IMR-90 (cell line): ENCODE measurements around the gene PALLD. TPM values are rescaled to one million over a fixed set of nuclear protein-coding genes. Genes with fewer than 3 reads are reported as not detected.

ENCODE experiments used
- ATAC-seq: fragments of 200-7000 bp; cut with Tn5 transposase; 2 replicates; pipeline ENCODE4 v1.9.1; 2020; ENCODE audit warnings: low read depth, mild to moderate bottlenecking, moderate library complexity
- BruUV-seq: library from RNA; stranded (reverse); fragments of 400-500 nt; replicated peaks from 2 replicates; lab custom pipeline; 2021; lab: Mats Ljungman, UMichigan
- CTCF ChIA-PET: fragments of 300-600 bp; formaldehyde crosslinking; extraction: SDS; loops from one replicate; lab custom pipeline; 2021; ENCODE audit warnings: antibody characterized with exemption; lab: Yijun Ruan, JAX
- POLR2A ChIA-PET: fragments of 300-600 bp; sonication (Branson Sonifier 250); formaldehyde crosslinking; loops from one replicate; lab custom pipeline; 2022; ENCODE audit warnings: antibody characterized with exemption; ENCODE audit not compliant: unreplicated experiment; lab: Charles Lee
- DNase-seq: peaks from one replicate; pipeline ENCODE4 v3.0.0; 2013
- H2AFZ ChIP-seq: replicated peaks from 2 replicates; pipeline ENCODE3; 2013; ENCODE audit warnings: low read length, mild to moderate bottlenecking; ENCODE audit not compliant: poor library complexity
- H2AK5ac ChIP-seq: 2 replicates; pipeline ENCODE4 v1.6.1; 2013; ENCODE audit warnings: low read depth, low read length, inconsistent platforms
- H2AK9ac ChIP-seq: replicated peaks from 2 replicates; pipeline ENCODE3; 2013; ENCODE audit warnings: mild to moderate bottlenecking, low read depth, low read length, moderate library complexity; ENCODE audit not compliant: poor library complexity
- H2BK120ac ChIP-seq: 2 replicates; pipeline ENCODE4 v1.6.1; 2013; ENCODE audit warnings: low read depth, low read length, inconsistent platforms
- H2BK15ac ChIP-seq: 3 replicates; pipeline ENCODE4 v1.6.1; 2013; ENCODE audit warnings: low read depth, low read length, inconsistent platforms
- H2BK20ac ChIP-seq: 2 replicates; pipeline ENCODE4 v1.6.1; 2013; ENCODE audit warnings: low read depth, mild to moderate bottlenecking, inconsistent platforms, low read length, moderate library complexity
- H2BK5ac ChIP-seq: 2 replicates; pipeline ENCODE4 v1.6.1; 2013; ENCODE audit warnings: mild to moderate bottlenecking, low read depth, low read length, inconsistent platforms; ENCODE audit not compliant: poor library complexity, severe bottlenecking
- H3K14ac ChIP-seq: replicated peaks from 2 replicates; pipeline ENCODE4 v1.6.1; 2013; ENCODE audit warnings: low read depth, low read length, inconsistent platforms
- H3K18ac ChIP-seq: 2 replicates; pipeline ENCODE4 v1.6.1; 2013; ENCODE audit warnings: low read depth, low read length, control low read depth
- H3K23ac ChIP-seq: 2 replicates; pipeline ENCODE4 v1.6.1; 2013; ENCODE audit warnings: low read depth, low read length, inconsistent platforms
- H3K27ac ChIP-seq: 2 replicates; pipeline ENCODE4 v1.5.1; 2013; ENCODE audit warnings: mild to moderate bottlenecking, control low read depth, low read length; ENCODE audit not compliant: insufficient read depth
- H3K27me3 ChIP-seq: 2 replicates; pipeline ENCODE4 v1.6.1; 2013; ENCODE audit warnings: low read length; ENCODE audit not compliant: control insufficient read depth, insufficient read depth
- H3K36me3 ChIP-seq: 2 replicates; pipeline ENCODE4 v1.6.1; 2013; ENCODE audit warnings: low read length, mixed read lengths; ENCODE audit not compliant: control insufficient read depth, insufficient read depth
- H3K4ac ChIP-seq: 2 replicates; pipeline ENCODE4 v1.6.1; 2013; ENCODE audit warnings: low read depth, low read length, inconsistent platforms
- H3K4me1 ChIP-seq: 2 replicates; pipeline ENCODE4 v1.6.1; 2013; ENCODE audit warnings: low read length, mixed read lengths; ENCODE audit not compliant: control insufficient read depth, insufficient read depth
- H3K4me2 ChIP-seq: 2 replicates; pipeline ENCODE4 v1.6.1; 2013; ENCODE audit warnings: low read depth, mild to moderate bottlenecking, control low read depth, low read length, moderate library complexity
- H3K4me3 ChIP-seq: 2 replicates; pipeline ENCODE4 v1.5.1; 2013; ENCODE audit warnings: low read depth, mild to moderate bottlenecking, control low read depth, low read length, moderate library complexity; ENCODE audit not compliant: insufficient read depth
- H3K56ac ChIP-seq: 2 replicates; pipeline ENCODE4 v1.6.1; 2013; ENCODE audit warnings: low read length, inconsistent platforms; ENCODE audit not compliant: insufficient read depth; ENCODE audit errors: extremely low read depth
- H3K79me1 ChIP-seq, 2 experiments: 2 replicates each; pipeline ENCODE4 v1.6.1; 2013; ENCODE audit warnings: low read length in 2 of 2, inconsistent platforms in 1 of 2, low read depth in 1 of 2
- H3K9ac ChIP-seq: 2 replicates; pipeline ENCODE4 v1.6.1; 2013; ENCODE audit warnings: low read depth, low read length, control low read depth
- H3K9me1 ChIP-seq: 2 replicates; pipeline ENCODE4 v1.6.1; 2013; ENCODE audit warnings: low read length, inconsistent platforms; ENCODE audit not compliant: insufficient read depth
- H3K9me3 ChIP-seq: 2 replicates; pipeline ENCODE4 v1.6.1; 2013; ENCODE audit warnings: low read length; ENCODE audit not compliant: control insufficient read depth, insufficient read depth
- H4K20me1 ChIP-seq: 2 replicates; pipeline ENCODE4 v1.6.1; 2013; ENCODE audit warnings: low read length, inconsistent platforms; ENCODE audit not compliant: insufficient read depth
- H4K5ac ChIP-seq: 2 replicates; pipeline ENCODE4 v1.6.1; 2013; ENCODE audit warnings: mild to moderate bottlenecking, low read depth, low read length, control low read depth
- H4K8ac ChIP-seq, 2 experiments: 2 replicates each; pipeline ENCODE4 v1.6.1; 2013; ENCODE audit warnings: low read depth in 2 of 2, low read length in 2 of 2, control low read depth in 1 of 2, inconsistent platforms in 1 of 2
- H4K91ac ChIP-seq: 2 replicates; pipeline ENCODE4 v1.6.1; 2013; ENCODE audit warnings: low read depth, low read length, inconsistent platforms; ENCODE audit not compliant: insufficient read depth
- CHD1 ChIP-seq: IDR thresholded peaks from 2 replicates; pipeline ENCODE4 v1.6.1; 2012; ENCODE audit warnings: low read depth, low read length, improper control_type of control experiment
- WGBS, 2 experiments: methylation state at CpG; one replicate each; pipeline versions ENCODE4 v1.1.5 to v1.1.7; 2013; ENCODE audit warnings: missing lambda C conversion rate in 2 of 2; ENCODE audit not compliant: insufficient read length in 1 of 2; ENCODE audit errors: extremely low coverage in 2 of 2; 5-methylcytosine and 5-hydroxymethylcytosine counted together
- dilution Hi-C: fragments of 300-500 bp; cut with HindIII; formaldehyde crosslinking; loops from one replicate; pipeline ENCODE4 v1.14.3; 2018; ENCODE audit warnings: low sequenced_read_pairs; ENCODE audit not compliant: unreplicated experiment
- in situ Hi-C: fragments of 300-500 bp; cut with MboI; formaldehyde crosslinking; loops from 3 replicates; pipeline ENCODE4 v1.14.3; 2019; ENCODE audit warnings: low sequenced_read_pairs, inconsistent platforms, mixed read lengths
- intact Hi-C: fragments of 100-400 bp; cut with micrococcal nuclease; formaldehyde crosslinking; loops from 2 replicates; pipeline ENCODE4 v1.10.0; 2022
- polyA plus RNA-seq, 3 experiments: library from polyadenylated mRNA; depleted of rRNA; stranded (reverse); fragments of >200 nt; gene quantifications; 2 replicates each; pipeline ENCODE4 v1.2.3, GENCODE V29; 2012; ENCODE audit warnings: low replicate concordance in 1 of 3
- total RNA-seq: library from RNA; depleted of rRNA; stranded (reverse); fragments of >200 nt; gene quantifications from 2 replicates; pipeline ENCODE4 v1.2.3, GENCODE V29; 2012
- TF ChIP-seq, protein P1 (sequence below): fragments of 150-350 bp; IDR thresholded peaks from 2 replicates; pipeline ENCODE4 v1.6.1; 2017; ENCODE audit warnings: mild to moderate bottlenecking, antibody characterized with exemption, low read length, low read depth

Gene PALLD
- total and polyA plus RNA-seq, 2 of the 4 experiments (the other 2 are of a cell fraction), result 91.0 to 91.9 TPM

DNA sequence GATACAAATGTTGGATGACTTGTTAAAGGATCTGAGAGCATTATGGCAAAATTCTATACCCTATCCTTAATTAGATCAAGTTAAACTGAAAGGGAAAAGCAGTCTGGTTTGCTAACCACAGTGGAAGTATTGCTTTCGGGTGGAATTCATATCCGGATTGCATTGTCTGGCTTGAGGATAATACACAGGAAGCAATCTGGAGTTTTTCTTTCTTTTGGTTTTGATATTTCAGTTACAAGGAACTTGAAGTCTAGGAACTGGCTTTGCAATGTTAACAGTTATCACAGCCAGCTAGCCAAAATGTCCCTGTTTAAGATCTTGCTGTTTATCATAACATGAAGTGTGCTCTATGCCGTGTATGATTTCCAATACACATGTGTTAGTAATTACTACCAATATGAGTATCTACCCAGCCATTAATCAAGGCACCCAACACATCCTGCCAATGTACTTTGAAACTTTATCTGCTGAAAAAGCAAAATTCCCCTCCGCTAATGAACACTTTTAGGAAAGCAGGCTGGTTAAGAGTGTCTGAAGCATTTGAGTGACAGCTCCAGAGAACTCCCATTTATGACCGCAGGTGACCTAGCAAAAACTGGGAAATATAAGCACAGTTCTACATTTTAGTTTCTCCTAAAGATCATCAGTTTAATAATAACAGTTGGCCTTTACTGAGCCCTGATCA, 146.4 kb downstream of the PALLD start:
- H3K9me3 ChIP-seq, result no peaks in the 10 kb centered on the region
- no peak overlapping the region for H2AK9ac ChIP-seq
- in situ Hi-C loops (no loop called here), intact Hi-C loops (no loop called here), dilution Hi-C loops (no loop called here)
- H2BK5ac ChIP-seq, result no peak overlapping the region
- no peak overlapping the region for H3K9ac ChIP-seq
- DNase-seq, result no peak
- no peak overlapping the region for H4K91ac ChIP-seq
- H2BK120ac ChIP-seq, result peak overlapping the region; percentile 28; the same call in 1 of the 2 replicates
- TF ChIP-seq, protein P1, sequence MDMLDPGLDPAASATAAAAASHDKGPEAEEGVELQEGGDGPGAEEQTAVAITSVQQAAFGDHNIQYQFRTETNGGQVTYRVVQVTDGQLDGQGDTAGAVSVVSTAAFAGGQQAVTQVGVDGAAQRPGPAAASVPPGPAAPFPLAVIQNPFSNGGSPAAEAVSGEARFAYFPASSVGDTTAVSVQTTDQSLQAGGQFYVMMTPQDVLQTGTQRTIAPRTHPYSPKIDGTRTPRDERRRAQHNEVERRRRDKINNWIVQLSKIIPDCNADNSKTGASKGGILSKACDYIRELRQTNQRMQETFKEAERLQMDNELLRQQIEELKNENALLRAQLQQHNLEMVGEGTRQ, result no peak
- no peak for TF ChIP-seq CHD1
- peak overlapping the region; percentile 55; the same call in 1 of the 2 replicates for H3K14ac ChIP-seq
- no peak overlapping the region for H4K8ac ChIP-seq
- H3K27me3 ChIP-seq, result no peaks in the 10 kb centered on the region
- no peaks in the 10 kb centered on the region for H3K36me3 ChIP-seq
- H2AK5ac ChIP-seq, result no peak overlapping the region
- H3K4ac ChIP-seq, result peak overlapping the region; percentile 11; the same call in 1 of the 2 replicates
- H3K18ac ChIP-seq, result peak overlapping the region; percentile 33; the same call in 1 of the 2 replicates
- peak; percentile 30; the same call in 1 of the 2 replicates for ATAC-seq
- H3K4me3 ChIP-seq, result no peak overlapping the region
- H3K4me2 ChIP-seq, result peak overlapping the region; percentile 44; the same call in 1 of the 2 replicates
- H3K56ac ChIP-seq, result no peak overlapping the region
- H4K5ac ChIP-seq, result peak overlapping the region; percentile 22; the same call in 1 of the 2 replicates
- POLR2A ChIA-PET, result no interaction called here
- CTCF ChIA-PET, result interaction anchor here (0.6 to 0.8 kb wide), 2 partner anchors 32 to 114 kb away, joined by 3 read pairs; no protein-coding TSS in a partner anchor
- no peaks in the 10 kb centered on the region for H4K20me1 ChIP-seq
- H2BK20ac ChIP-seq, result no peak overlapping the region
- peaks cover 0 to 4% of the 10 kb centered on the region in 2 experiments; a peak in 1 of 4 replicates for H3K79me1 ChIP-seq
- H2BK15ac ChIP-seq, result no peak overlapping the region
- no TSS peak for BruUV-seq
- H3K4me1 ChIP-seq, result peaks cover 3% of the 10 kb centered on the region; the same call in 1 of the 2 replicates
- no CpG with 5 or more reads among the region's 5 CpGs for WGBS, 2 experiments
- peaks cover 4% of the 10 kb centered on the region; the same call in 1 of the 2 replicates for H3K9me1 ChIP-seq
- no peak overlapping the region for H3K27ac ChIP-seq
- H2AFZ ChIP-seq, result no peak overlapping the region
- H3K23ac ChIP-seq, result peak overlapping the region; percentile 56
